Raji (cell line): ENCODE measurements around the gene ERC2.

Source experiments
- POLR2A ChIP-seq: IDR thresholded peaks from 2 replicates; pipeline ENCODE4 v1.6.1; 2011; ENCODE audit warnings: low read depth, low read length, control low read depth; ENCODE audit not compliant: insufficient read depth

Gene ERC2

DNA sequence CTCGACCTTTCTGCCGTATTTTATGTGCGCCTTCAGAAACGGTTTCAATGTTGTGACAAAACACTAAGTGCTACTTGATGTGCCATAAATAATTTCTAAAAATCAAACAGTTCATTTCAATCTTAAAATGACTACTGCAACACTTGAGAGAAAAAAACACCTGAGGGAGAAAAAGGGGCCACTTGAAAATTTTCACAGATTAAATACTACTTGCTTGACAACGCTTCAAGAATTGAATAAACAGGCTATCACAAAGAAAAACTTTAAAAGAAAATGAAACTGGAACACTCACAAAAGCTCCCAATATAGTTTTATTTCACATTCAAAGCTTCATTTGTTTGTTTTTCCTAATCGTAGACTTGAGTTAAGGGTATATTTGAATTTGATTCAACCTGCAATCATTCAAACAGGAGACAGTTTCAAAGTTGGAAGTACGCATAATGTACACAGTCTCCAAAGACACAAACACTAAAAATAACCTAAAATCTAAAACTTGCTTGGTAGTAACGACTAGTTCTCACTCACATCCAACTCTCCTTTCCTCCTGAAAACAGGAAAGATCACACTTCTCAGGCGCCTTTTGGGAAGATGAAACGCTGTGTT, 380.7 kb downstream of the ERC2 start:
- no peak for TF ChIP-seq POLR2A

DNA sequence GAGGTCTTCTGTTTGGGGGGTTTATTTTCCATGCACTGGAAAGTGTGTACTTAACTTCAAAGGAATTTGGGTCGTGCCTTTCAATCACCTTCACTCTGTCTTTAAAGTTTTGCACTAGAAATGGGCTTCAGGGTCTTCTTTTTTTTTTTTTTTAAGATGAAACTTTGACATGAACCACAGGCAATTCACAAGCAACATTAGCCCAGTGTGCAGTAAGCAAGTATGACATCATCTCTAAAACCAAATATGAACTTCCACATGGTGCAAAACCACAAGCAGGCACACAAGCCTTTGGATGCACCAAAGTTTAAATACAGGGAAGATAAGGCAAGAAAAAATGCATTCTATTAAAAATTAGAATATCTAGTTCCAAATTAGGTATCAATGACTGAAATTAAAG, 381.9 kb downstream of the ERC2 start:
- no peak for TF ChIP-seq POLR2A

DNA sequence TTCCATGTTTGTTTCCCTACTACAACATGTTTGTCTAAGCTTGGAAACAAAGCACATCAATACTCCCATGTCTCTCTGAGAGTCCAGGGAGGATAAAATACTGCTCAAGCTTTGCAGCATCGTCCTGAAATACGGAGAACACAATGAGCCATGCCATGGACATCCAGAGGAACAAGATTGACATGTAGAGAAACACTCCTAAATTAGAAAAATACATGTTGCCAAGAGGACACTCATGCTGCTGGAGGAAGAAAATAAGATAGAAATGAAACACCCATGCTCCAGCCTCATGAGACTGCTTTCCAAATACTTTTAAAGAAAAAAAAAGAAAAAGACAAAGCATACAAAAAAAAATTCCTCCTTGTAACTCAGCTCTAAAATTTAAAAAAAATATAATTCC, 387.0 kb downstream of the ERC2 start:
- TF ChIP-seq POLR2A = no peak

DNA sequence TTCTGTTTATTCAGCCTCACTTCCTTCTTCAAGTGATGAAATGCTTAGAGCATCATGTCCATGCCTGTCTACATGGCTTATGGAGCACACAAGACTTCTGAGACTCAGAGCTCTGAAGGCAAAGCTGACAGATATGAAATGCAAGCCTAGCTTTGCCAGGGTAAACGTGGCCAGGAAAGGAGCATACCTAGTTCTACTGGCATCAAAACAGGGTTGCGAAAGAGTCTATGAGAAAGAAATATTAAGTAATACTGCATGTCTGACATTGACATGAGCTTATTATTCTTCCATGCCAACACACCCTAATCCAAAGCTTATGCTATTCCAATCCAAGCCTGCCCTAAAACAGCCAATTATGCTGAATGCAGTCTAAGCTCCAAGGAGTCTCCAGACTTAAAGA, 391.5 kb downstream of the ERC2 start:
- TF ChIP-seq POLR2A = no peak

DNA sequence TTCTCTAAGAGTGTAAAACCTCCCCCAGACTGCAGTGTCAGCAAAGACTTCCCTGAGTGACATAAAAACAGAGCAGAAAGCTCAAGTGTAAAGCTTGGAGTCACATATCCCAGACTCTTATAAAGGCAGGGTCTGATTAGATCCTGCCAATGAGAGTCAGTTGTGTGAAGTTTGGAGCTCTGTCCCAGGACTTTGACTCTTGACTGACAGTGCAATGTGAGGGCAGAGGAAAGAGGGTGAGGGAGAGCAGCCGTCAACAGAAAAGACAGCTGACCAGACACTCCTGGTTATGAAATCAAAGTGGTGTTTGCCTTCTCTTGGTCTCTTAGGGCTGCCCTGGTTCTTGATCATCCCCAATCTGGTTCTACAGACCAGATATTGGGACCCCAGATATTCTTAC, 393.2 kb downstream of the ERC2 start:
- TF ChIP-seq POLR2A = no peak

DNA sequence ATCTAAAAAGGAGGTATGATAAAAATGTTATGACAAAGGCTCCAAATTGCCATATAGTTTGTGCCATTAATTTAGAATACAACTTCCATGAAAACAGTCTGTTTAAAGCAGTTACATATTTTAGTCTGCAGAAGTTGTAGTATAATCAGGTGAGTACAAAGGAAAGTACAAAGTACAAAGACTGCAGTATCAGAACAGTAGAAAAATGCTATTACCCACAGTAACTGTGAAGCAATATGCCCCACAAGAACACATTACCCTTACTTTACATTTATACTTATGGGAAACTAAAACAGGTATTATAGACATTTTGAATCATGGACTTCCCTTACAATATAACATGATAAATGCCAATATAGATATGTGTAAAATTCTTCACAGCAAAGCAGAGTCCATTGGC, 398.5 kb downstream of the ERC2 start:
- no peak for TF ChIP-seq POLR2A

DNA sequence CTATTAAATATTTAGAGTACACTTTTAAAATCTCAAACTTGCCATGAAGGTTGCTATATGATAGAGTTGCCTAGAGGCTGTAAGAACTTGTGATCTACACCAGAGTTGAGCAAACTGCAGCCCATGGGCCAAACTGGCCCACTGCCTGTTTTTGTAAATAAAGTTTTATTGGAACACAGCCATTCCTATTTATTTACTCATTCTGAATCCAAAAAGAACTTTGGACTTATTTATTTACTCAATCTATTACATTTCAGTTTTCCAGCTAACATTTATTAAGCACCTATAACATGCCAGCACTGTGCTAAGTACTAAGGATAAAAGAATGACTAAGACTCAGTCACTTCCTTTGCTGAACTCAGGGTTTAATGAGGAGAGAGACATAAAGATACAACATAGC, 403.6 kb downstream of the ERC2 start:
- no peak for TF ChIP-seq POLR2A

DNA sequence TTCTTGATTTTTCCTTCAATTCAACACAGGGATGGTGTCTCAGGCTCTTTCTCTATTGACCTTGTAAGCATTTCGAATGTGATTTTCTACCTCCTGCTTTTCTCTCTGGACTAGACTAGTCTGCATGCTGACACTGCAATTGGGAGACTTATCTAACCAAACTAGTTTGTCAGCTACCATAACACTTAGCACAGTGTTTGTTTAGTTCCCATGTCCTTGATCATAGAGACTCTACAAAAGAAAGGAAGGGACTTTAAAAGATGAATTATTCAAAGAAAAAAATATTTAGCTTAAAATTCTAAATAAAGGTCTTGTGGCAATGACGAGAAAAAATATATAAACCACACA, 407.0 kb downstream of the ERC2 start:
- TF ChIP-seq POLR2A = no peak

DNA sequence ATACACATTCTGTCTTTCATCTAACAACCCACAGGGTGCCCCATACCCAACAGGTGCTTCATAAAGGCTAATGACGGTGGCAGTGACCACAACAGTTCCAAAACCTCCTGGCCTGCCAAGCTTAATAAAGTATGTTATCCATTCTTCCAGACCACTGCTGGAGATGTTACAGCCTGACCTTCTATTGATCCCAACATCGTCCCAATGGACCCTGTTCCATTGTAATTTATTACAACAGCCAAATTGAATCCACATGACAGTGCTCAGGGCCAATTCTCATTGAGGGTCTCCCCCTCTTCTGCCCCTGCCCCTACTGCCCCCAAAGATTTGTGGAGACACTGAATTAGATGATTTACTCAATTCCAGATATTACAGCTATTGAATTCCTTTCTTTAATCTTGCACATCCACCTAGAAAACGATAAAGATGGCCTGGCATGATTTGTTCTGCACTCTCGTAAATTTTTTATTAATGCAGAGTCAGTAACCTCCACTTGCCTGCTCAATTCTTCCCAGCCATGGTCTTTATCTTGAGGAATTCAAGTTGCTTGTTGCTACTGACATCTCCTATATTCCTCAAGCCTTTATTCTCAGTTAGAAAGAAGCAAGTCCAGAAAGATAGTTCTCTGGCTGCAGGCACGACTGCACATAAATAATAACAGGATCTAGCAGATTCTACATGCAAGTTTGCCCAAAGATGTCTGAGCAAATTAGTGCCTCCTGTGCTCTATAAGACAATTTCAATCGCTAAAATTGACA, 407.6 kb downstream of the ERC2 start:
- no peak for TF ChIP-seq POLR2A

DNA sequence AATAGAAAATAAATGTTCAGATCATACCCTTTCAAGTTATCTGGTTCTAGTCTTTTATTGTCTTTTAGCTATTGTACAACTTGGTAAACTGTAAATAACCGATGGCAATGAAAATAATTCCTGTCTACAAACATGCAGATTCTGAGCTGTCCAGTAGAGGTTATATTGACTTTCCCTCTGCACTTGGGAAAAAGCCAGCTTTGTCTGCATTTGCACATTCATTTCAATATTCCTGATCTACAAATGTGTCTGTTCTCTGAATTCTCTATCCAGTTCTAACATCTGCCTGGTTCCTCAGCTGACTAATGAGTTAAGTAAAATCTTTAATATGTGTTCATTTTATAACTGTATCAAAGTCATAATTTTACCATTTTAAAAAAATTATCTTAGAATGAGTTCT, 408.5 kb downstream of the ERC2 start:
- no peak for TF ChIP-seq POLR2A

DNA sequence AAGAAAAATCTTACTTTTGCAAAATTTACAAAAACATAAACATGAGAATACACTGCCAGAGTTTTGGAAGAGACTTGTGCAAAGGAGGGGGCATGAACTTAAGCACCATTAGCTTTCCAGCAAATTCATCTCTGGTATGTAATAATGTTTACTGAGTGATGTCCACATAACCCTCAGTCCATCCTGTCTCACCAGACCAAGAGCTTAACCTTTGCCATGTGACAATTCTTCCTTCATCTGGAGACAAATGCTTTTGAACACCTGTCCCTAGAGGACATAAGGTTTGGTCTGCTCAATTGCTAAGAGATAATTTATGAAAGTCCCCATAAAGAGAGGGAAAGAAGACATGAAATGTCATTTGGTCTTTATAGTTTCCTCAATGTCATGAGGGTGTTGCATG, 412.3 kb downstream of the ERC2 start:
- no peak for TF ChIP-seq POLR2A

DNA sequence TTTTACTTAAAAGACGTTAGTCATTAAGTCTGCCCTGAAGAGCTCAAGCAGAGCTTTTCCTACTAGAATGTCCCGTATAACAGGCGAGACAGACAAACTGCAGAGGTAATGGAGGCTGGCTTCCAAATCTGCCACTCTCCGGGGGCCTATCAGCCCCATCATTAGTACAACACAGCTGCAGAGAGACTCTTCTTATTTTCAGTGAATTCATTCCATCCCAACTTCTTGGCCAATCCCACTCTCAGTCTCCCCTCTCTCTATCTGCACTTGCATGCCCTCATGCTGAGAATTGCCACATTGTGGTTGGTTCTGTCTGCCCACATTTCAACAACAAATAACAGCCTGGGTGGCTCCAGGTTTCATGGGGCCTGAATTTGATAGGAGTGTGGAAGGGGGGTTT, 412.7 kb downstream of the ERC2 start:
- no peak for TF ChIP-seq POLR2A

DNA sequence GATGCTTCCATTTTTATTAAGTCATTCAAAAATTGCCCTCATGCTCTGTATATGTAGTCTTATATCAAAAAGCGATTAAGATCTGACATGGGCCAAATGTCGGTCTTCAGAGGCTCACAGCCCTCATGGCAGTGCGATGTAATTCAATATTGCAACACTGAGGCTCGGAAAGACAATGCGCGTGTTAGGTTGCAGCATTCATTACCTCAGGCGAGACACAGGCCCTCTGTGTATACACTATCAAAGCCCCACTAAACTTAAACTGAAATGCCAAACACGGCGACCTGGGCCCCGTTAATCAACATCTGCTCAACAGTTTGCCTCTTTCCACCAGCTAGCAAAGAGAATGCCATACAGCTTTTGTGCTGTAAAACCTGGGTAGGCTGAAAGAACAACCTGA, 413.4 kb downstream of the ERC2 start:
- no peak for TF ChIP-seq POLR2A

DNA sequence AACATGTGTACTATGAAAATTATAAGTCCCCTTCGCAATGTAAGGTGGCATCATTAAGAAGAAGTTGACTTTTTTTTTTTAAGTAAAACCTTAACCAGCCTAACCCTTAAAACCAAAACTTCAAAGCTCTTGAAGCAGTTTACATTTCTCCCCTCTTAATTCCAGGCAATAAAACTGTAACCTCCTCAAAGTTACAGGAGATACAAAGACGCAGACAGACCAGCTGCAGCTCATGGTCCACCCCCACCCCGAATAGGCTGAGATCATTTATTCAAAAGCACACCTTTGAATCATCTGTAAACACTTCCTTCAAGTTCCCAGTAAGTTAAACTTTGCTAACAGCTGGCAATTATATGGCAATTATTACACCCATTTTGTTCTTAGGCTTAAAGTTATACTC, 414.5 kb downstream of the ERC2 start:
- no peak for TF ChIP-seq POLR2A

DNA sequence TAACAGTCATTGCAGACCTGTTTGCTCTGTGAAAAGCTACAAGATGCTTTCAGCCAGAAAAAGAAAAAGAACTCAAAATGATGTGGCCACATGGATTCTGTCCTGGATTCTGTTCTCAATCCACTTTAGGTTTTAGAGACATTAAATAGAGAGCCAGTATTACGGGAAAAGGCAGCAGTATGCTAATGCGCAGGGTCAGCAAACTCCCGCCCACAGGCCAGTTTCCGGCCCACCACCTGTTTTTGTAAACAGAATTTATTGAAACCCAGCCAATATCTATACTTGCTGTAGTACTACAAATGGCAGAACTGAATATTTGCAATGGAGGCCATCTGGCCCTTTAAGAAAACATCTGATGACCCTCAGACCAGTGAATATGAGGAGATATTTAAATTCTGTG, 416.1 kb downstream of the ERC2 start:
- TF ChIP-seq POLR2A = no peak

DNA sequence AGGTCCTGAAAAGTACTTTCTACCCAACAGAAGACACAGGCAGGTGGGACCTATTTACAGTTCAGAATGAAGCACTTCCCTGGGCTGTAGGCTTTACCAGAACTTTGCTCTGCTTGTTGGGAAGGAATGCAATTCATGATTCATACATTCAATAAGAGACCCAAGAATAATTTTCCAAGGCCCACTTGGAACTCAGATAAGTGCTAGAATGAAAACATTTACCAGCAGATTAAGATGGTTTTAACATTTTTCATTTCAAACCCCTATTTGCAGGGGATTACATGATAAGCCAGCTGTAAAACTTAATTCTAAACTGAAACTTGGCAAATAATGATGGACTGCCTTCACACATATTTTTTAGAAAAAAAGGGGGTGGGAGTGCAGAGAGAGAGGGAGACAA, 417.2 kb downstream of the ERC2 start:
- TF ChIP-seq POLR2A = no peak

DNA sequence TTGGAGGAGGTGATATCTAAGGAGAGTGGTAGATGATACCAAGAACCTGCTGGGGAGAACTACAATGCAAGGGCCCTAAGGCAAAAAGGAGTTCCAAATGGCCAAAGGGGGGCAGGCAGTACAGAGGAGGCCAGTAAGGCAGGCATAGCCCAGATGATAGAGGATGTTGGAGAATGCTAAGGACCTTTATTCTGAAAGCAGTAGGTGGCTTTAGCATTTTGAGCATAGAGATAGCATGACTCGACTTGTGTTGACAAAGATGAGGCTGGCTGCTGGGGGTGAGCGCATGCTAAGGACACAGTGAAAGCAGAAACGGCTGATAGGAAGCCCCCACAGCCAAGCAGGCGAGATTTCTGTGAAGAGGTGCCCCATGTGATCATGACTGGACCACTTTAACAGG, 419.3 kb downstream of the ERC2 start:
- no peak for TF ChIP-seq POLR2A

DNA sequence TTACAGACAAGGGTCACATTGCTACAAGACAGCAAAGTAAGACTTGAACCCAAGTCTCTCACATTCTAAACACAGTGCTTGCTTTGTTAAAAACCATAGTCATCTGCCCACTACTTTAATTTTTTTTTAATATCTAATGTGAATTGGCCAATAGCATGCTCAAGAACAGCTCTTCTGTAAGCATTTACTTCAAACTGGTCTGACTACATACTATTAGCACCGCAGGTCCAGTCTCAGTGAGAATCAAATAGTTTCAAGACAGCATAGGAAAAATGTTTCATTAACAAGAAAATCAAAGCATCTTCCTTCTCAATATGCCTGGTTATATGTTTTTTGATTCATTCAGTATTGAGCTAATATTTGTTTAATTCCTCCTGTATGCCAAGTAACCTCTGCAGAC, 419.9 kb downstream of the ERC2 start:
- TF ChIP-seq POLR2A = no peak

DNA sequence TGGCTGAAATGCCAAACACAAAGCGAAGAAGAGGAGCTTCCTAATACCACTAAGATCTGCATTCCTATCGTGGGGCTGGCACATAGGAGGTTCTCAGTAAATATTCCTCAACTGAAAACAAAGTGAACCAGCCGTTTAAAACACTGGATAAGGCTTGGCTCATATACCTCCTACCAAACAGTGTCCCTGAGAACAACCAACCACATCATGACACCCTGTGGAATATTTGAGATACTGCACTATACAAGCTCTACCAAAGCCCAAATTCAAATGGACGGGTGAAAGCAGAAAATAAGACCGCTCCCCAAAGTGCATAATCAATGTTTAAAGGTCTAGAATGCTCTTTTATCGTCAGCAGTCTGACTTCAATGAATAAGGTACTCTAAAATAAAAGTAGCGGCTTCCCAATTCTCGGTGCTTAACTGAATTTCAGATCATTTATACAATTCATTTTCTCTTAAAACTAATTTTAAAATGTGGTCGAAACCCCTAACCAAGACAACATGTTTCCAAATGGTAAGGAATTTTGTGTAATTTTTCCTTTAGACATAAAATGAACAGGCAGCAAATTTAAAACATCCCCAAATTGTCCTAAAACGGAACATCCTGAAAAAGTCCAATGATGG, 425.8 kb downstream of the ERC2 start:
- TF ChIP-seq POLR2A = no peak
